Heart left ventricle (tissue), 16 donors: ENCODE data around the gene GTPBP10. TPM values are rescaled to one million over a fixed set of nuclear protein-coding genes. Genes with fewer than 3 reads are reported as not detected.
"Not testable (repeated sequence)": the region's sequence is repeated elsewhere in the genome, so short reads cannot be mapped to it uniquely, and the experiment has no call there.

Experiments
- ATAC-seq, 4 donors: fragments of 200-7000 bp; cut with Tn5 transposase; one replicate each; pipeline ENCODE4 v1.9.1; 2020 to 2022; ENCODE audit warnings: moderate library complexity in 4 of 4, mild to moderate bottlenecking in 3 of 4, moderate number of reproducible peaks in 1 of 4
- DNase-seq, 5 donors: peaks; one replicate each; pipeline ENCODE4 v3.0.0-alpha.2; 2020
- H3K27ac ChIP-seq, 12 donors: fragments of 200-600 bp; sonication (generic) in 4 of 12; one replicate each; pipeline versions ENCODE4 v1.5.0 to v1.8.0; 2016 to 2022; ENCODE audit warnings: mild to moderate bottlenecking in 2 of 12
- H3K27me3 ChIP-seq, 9 donors: fragments of 200-600 bp; sonication (generic) in 2 of 9; one replicate each; pipeline versions ENCODE4 v1.5.1 to v1.8.0; 2016 to 2022; ENCODE audit warnings: mild to moderate bottlenecking in 3 of 9
- H3K36me3 ChIP-seq, 9 donors: fragments of 200-600 bp; sonication (generic) in 2 of 9; one replicate each; pipeline versions ENCODE4 v1.5.0 to v1.8.0; 2018 to 2022; ENCODE audit warnings: mild to moderate bottlenecking in 2 of 9
- H3K4me1 ChIP-seq, 12 donors: fragments of 200-600 bp; sonication (generic) in 4 of 12; one replicate each; pipeline versions ENCODE4 v1.5.0 to v1.8.0; 2016 to 2022; ENCODE audit warnings: mild to moderate bottlenecking in 3 of 12
- H3K4me3 ChIP-seq, 12 donors: fragments of 200-600 bp; sonication (generic) in 4 of 12; one replicate each; pipeline versions ENCODE4 v1.5.0 to v1.8.0; 2017 to 2022; ENCODE audit warnings: mild to moderate bottlenecking in 9 of 12, moderate library complexity in 4 of 12
- H3K9me3 ChIP-seq, 12 donors: fragments of 200-600 bp; sonication (generic) in 4 of 12; one replicate each; pipeline versions ENCODE4 v1.5.0 to v1.8.0; 2016 to 2022; ENCODE audit warnings: mild to moderate bottlenecking in 1 of 12
- CTCF ChIP-seq, 12 donors: fragments of 200-600 bp; sonication (generic) in 4 of 12; IDR thresholded peaks; one replicate each; pipeline versions ENCODE4 v1.5.0 to v1.8.0; 2018 to 2022; ENCODE audit warnings: antibody characterized with exemption in 12 of 12, mild to moderate bottlenecking in 5 of 12
- POLR2A ChIP-seq, 2 donors: fragments of 450-650 bp; IDR thresholded peaks; one replicate each; pipeline ENCODE4 v1.6.1; 2017; ENCODE audit warnings: antibody characterized with exemption in 2 of 2, mild to moderate bottlenecking in 2 of 2, moderate library complexity in 2 of 2
- WGBS, 4 donors: extraction: QIAGEN DNeasy Blood & Tissue Kit in 2 of 4; methylation state at CpG; one replicate each; pipeline versions ENCODE4 v1.1.5 to v1.1.7; 2013 to 2018; 5-methylcytosine and 5-hydroxymethylcytosine counted together
- intact Hi-C, 10 donors: fragments of 100-400 bp; cut with DNase I; formaldehyde crosslinking; loops; one replicate each; pipeline versions ENCODE4 v1.11.1 to v1.14.2; 2022
- polyA plus RNA-seq, 2 donors: library from polyadenylated mRNA; stranded (reverse); fragments of 200-250 nt; gene quantifications; one replicate each; pipeline ENCODE4 v1.2.3, GENCODE V29; 2013
- total RNA-seq, 9 donors: library from RNA; depleted of rRNA in 2 of 9; stranded (reverse); fragments of >200 nt in 2 of 9; fragmentation: NEBNext Ultra II Directional in 3 of 9; extraction: Animal tissue kit (Norgen Biotek cat#: 25700) in 3 of 9; gene quantifications; one replicate each; pipeline versions ENCODE4 v1.1.0 to v1.2.4, GENCODE V29; 2016 to 2023
- donor health status: ischemic (EF 13 %, LVEDD 7.1; RV severe dilation, severe dysfunction).
- donor health status: healthy with polysubstance abuse.
- donor health status: DM: no; HTN: yes; CAD: no.
- donor health status: DM: no; HTN: no; CAD: no.
- donor health status: ischemic (EF 25% LVEDD 6.9; RV normal size, moderate dysfunction).
- donor health status: ischemic (EF 25% LVEDD 5.7; RV mildly dilated, moderate dysfunction).
- donor health status: healthy.
- donor health status: DM: yes; HTN: yes; CAD: no.
- donor health status: ischemic (EF 35%, LVEDD 5.7; RV mildly dilated, moderate dysfunction).
- donor health status: nonischemic (EF 11% LVEDD 7.7; RV severe dilation, severe dysfunction).
- donor health status: DM: yes; HTN: yes; CAD: no.
- donor health status: PGD.
- donor health status: ischemic (EF 29% LVEDD 5.4; RV normal size, mild dysfunction).
- donor health status: nonischemic (EF 23%, LVEDD 6.1; RV moderate dilation, normal function).

GTPBP10 gene
- total and polyA plus RNA-seq, 11 donors: 8.2 to 28.4 (median 19.6) TPM

GRCh38 chr7:90326500-90326899, 20.0 kb upstream of the GTPBP10 start:
- no peak for DNase-seq
- Histone ChIP-seq H3K4me3 (no peak overlapping the region), H3K27ac (no peak overlapping the region), H3K27me3 (peaks cover 0 to 39% (median 17%) of the 10 kb centered on the region in 9 donors), H3K36me3 (no peaks in the 10 kb centered on the region), H3K9me3 (no peaks in the 10 kb centered on the region), H3K4me1 (no peaks in the 10 kb centered on the region)
- TF ChIP-seq POLR2A (IDR thresholded peaks at IDR 0.05) (no peak), CTCF (IDR thresholded peaks at IDR 0.05) (no peak)
- no peak for ATAC-seq
- 0 to 36% (median 15%) methylated on average over 1 of the region's 1 CpG for WGBS, 4 donors
- intact Hi-C loops: no loop called here

- ATAC-seq: peak in 1 of 4 donors; percentile 33
- intact Hi-C loops: no loop called here
These were observed 12.2 kb upstream of the GTPBP10 start for GRCh38 chr7:90334193-90334843.

GRCh38 chr7:90334926-90335325, 11.6 kb upstream of the GTPBP10 start:
- 85 to 92% (median 86%) methylated on average over 2 of the region's 2 CpGs for WGBS, 4 donors
- H3K4me3 ChIP-seq, H3K27me3 ChIP-seq, H3K4me1 ChIP-seq, DNase-seq, H3K27ac ChIP-seq, intact Hi-C loops, H3K36me3 ChIP-seq, ATAC-seq, H3K9me3 ChIP-seq: not testable (repeated sequence)

More at GRCh38 chr7:90334193-90334843, 12.2 kb upstream of the GTPBP10 start:
- Histone ChIP-seq H3K36me3 (no peaks in the 10 kb centered on the region), H3K27me3 (peaks cover 0 to 4% (median 0%) of the 10 kb centered on the region in 9 donors), H3K4me1 (no peaks in the 10 kb centered on the region), H3K4me3 (no peak overlapping the region), H3K9me3 (no peaks in the 10 kb centered on the region), H3K27ac (no peak overlapping the region)
- no peak for TF ChIP-seq CTCF (IDR thresholded peaks at IDR 0.05)
- DNase-seq: peak in 1 of 5 donors; percentile 62
- 92 to 97% (median 93%) methylated on average over 22 to 48 of the region's 48 CpGs for WGBS, 4 donors

GRCh38 chr7:90337106-90337505, 9.4 kb upstream of the GTPBP10 start:
- Histone ChIP-seq H3K36me3 (no peaks in the 10 kb centered on the region), H3K4me3 (no peak overlapping the region), H3K4me1 (no peaks in the 10 kb centered on the region), H3K9me3 (no peaks in the 10 kb centered on the region), H3K27me3 (peaks cover 0 to 4% (median 0%) of the 10 kb centered on the region in 9 donors), H3K27ac (no peak overlapping the region)
- ATAC-seq: no peak
- TF ChIP-seq CTCF (IDR thresholded peaks at IDR 0.05) (no peak), POLR2A (IDR thresholded peaks at IDR 0.05) (no peak)
- intact Hi-C loops: no loop called here
- DNase-seq: no peak

GRCh38 chr7:90345016-90345415, 1.5 kb upstream of the GTPBP10 start:
- no peak for TF ChIP-seq POLR2A (IDR thresholded peaks at IDR 0.05)
- ATAC-seq (no peak), DNase-seq (no peak)
- intact Hi-C loops: loop anchor here in 5 of 10 donors (5.0 to 10.0 kb wide), 3 partner anchors 57 to 62 kb away; partner anchors contain the start of gene CLDN12 (in 4 of the 5)
- H3K36me3 ChIP-seq: no peaks in the 10 kb centered on the region
- H3K9me3 ChIP-seq: no peaks in the 10 kb centered on the region
- no peaks in the 10 kb centered on the region for H3K27me3 ChIP-seq
- peak overlapping the region in 1 of 12 donors; percentile 86 for H3K4me3 ChIP-seq
- H3K27ac ChIP-seq: no peak overlapping the region
- peaks cover 0 to 20% (median 12%) of the 10 kb centered on the region in 12 donors for H3K4me1 ChIP-seq
